Lower leg skin (tissue), 4 donors: ENCODE measurements around the gene PCDHGA10. TPM values are rescaled to one million over a fixed set of nuclear protein-coding genes. Genes with fewer than 3 reads are reported as not detected.
"Not testable (repeated sequence)": the region's sequence is repeated elsewhere in the genome, so short reads cannot be mapped to it uniquely, and the experiment has no call there.

ENCODE experiments used
- DNase-seq, 2 donors: peaks; one replicate each; pipeline ENCODE4 v3.0.0-alpha.2; 2019; ENCODE audit warnings: low spot score in 2 of 2
- H3K4me3 ChIP-seq: fragments of 200-600 bp; sonication (generic); 2 replicates; pipeline ENCODE4 v1.5.1; 2017; ENCODE audit warnings: mild to moderate bottlenecking, low read depth; ENCODE audit not compliant: poor library complexity, severe bottlenecking
- POLR2A ChIP-seq, 2 donors: fragments of 450-650 bp; IDR thresholded peaks; one replicate each; pipeline ENCODE4 v1.6.1; 2016 to 2017; ENCODE audit warnings: antibody characterized with exemption in 2 of 2, mild to moderate bottlenecking in 1 of 2, moderate library complexity in 1 of 2
- WGBS, 2 donors: methylation state at CpG; one replicate each; pipeline ENCODE4 v1.1.5; 2018; 5-methylcytosine and 5-hydroxymethylcytosine counted together
- intact Hi-C: fragments of 100-400 bp; cut with DNase I; formaldehyde crosslinking; loops from one replicate; pipeline ENCODE4 v1.15.0; 2023; ENCODE audit warnings: low total_unique reads
- total RNA-seq, 4 donors: library from RNA; depleted of rRNA; stranded (reverse); fragments of >200 nt; gene quantifications; one replicate each; pipeline ENCODE4 v1.1.0, GENCODE V29; 2016
- TF ChIP-seq, protein P1 (sequence below), 3 donors: fragments of 450-650 bp; IDR thresholded peaks; one replicate each; pipeline ENCODE4 v1.5.1; 2016; ENCODE audit warnings: antibody characterized with exemption in 3 of 3, mild to moderate bottlenecking in 3 of 3, moderate library complexity in 2 of 3

Gene PCDHGA10
- total RNA-seq, 4 donors from 2014 or later: 6.8 to 11.7 (median 8.3) TPM

DNA sequence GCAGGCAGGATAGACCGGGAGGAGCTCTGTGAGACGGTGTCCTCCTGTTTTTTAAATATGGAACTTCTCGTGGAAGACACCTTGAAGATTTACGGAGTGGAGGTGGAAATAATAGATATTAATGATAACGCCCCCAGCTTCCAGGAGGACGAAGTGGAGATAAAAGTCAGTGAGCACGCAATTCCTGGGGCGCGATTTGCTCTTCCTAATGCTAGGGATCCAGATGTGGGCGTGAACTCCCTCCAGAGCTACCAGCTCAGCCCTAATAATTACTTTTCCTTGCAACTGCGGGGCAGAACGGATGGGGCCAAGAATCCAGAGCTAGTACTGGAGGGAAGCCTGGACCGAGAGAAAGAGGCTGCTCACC is 8.7 kb downstream of the PCDHGA10 start:
- DNase-seq: no peak
- TF ChIP-seq POLR2A (IDR thresholded peaks at IDR 0.05): no peak
- 12% methylated on average over 13 of the region's 13 CpGs for WGBS, 2 donors
- intact Hi-C loops: no loop called here
- no peak overlapping the region for H3K4me3 ChIP-seq

DNA sequence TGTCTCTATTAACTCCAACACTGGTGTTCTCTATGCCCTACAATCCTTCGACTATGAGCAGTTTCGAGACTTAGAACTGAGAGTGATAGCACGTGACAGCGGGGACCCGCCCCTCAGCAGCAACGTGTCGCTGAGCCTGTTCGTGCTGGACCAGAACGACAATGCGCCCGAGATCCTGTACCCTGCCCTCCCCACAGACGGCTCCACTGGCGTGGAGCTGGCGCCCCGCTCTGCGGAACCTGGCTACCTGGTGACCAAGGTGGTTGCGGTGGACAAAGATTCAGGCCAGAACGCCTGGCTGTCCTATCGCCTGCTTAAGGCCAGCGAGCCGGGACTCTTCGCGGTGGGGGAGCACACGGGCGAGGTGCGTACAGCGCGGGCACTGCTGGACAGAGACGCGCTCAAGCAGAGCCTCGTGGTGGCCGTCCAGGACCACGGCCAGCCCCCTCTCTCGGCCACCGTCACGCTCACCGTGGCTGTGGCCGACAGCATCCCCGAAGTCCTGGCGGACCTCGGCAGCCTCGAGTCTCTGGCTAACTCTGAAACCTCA is 10.0 kb downstream of the PCDHGA10 start:
- DNase-seq: no peak
- intact Hi-C loops: no loop called here
- H3K4me3 ChIP-seq: no peak overlapping the region
- WGBS, 2 donors: 14 to 23% methylated on average over 6 to 26 of the region's 42 CpGs
- TF ChIP-seq, protein P1, sequence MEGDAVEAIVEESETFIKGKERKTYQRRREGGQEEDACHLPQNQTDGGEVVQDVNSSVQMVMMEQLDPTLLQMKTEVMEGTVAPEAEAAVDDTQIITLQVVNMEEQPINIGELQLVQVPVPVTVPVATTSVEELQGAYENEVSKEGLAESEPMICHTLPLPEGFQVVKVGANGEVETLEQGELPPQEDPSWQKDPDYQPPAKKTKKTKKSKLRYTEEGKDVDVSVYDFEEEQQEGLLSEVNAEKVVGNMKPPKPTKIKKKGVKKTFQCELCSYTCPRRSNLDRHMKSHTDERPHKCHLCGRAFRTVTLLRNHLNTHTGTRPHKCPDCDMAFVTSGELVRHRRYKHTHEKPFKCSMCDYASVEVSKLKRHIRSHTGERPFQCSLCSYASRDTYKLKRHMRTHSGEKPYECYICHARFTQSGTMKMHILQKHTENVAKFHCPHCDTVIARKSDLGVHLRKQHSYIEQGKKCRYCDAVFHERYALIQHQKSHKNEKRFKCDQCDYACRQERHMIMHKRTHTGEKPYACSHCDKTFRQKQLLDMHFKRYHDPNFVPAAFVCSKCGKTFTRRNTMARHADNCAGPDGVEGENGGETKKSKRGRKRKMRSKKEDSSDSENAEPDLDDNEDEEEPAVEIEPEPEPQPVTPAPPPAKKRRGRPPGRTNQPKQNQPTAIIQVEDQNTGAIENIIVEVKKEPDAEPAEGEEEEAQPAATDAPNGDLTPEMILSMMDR (IDR thresholded peaks at IDR 0.05): no peak
- no peak for TF ChIP-seq POLR2A (IDR thresholded peaks at IDR 0.05)

DNA sequence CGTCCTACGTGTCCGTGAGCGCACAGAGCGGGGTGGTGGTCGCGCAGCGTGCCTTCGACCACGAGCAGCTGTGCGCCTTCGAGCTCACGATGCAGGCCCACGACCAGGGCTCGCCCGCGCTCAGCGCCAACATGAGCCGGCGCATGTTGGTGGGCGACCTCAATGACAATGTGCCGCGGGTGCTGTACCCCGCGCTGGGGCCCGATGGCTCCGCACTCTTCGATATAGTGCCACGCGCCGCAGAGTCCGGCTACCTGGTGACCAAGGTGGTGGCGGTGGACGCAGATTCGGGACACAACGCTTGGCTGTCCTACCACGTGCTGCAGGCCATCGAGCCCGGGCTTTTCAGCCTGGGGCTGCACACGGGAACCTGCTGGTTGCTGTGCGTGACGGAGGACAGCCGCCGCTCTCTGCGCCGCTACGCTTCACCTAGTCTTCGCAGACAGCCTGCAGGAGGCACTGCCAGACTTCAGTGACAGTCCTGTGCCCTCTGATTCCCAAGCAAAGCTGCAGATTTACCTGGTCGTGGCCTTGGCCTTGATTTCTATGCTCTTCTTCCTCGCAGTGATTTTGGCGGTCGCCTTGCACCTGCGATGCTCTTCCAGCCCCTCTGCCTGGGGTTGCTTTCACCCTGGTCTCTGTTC is 15.1 kb downstream of the PCDHGA10 start:
- DNase-seq: no peak
- no peak for TF ChIP-seq POLR2A (IDR thresholded peaks at IDR 0.05)
- TF ChIP-seq, protein P1 (IDR thresholded peaks at IDR 0.05): no peak
- 46 to 47% methylated on average over 44 to 53 of the region's 53 CpGs for WGBS, 2 donors
- H3K4me3 ChIP-seq: no peak overlapping the region
- intact Hi-C loops: no loop called here

DNA sequence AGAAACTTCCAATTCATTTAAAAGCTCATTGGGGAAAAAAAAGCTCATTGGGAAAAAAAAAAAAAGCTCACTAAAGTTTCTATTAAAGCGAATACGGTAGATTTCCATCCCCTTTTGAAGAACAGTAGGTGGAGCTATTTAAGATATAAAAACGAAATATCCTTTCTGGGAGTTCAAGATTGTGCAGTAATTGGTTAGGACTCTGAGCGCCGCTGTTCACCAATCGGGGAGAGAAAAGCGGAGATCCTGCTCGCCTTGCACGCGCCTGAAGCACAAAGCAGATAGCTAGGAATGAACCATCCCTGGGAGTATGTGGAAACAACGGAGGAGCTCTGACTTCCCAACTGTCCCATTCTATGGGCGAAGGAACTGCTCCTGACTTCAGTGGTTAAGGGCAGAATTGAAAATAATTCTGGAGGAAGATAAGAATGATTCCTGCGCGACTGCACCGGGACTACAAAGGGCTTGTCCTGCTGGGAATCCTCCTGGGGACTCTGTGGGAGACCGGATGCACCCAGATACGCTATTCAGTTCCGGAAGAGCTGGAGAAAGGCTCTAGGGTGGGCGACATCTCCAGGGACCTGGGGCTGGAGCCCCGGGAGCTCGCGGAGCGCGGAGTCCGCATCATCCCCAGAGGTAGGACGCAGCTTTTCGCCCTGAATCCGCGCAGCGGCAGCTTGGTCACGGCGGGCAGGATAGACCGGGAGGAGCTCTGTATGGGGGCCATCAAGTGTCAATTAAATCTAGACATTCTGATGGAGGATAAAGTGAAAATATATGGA is 17.7 kb downstream of the PCDHGA10 start, which contains the start of gene PCDHGA12:
Gene PCDHGA12, plus strand, starts transcription at position 176 of the 782 bp plus-strand sequence. Its CDS starts 253 bp downstream, at position 429.
- DNase-seq: no peak
- H3K4me3 ChIP-seq: no peak within 1 kb of the TSS
- WGBS, 2 donors: 11 to 14% methylated on average over 32 to 33 of the region's 33 CpGs
- intact Hi-C loops: no loop called here
- TF ChIP-seq, protein P1 (IDR thresholded peaks at IDR 0.05): no peak
- no peak for TF ChIP-seq POLR2A (IDR thresholded peaks at IDR 0.05)

DNA sequence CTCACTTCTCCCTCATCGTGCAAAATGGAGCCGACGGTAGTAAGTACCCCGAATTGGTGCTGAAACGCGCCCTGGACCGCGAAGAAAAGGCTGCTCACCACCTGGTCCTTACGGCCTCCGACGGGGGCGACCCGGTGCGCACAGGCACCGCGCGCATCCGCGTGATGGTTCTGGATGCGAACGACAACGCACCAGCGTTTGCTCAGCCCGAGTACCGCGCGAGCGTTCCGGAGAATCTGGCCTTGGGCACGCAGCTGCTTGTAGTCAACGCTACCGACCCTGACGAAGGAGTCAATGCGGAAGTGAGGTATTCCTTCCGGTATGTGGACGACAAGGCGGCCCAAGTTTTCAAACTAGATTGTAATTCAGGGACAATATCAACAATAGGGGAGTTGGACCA is 18.5 kb downstream of the PCDHGA10 start:
- no peak for DNase-seq
- intact Hi-C loops: no loop called here
- 19 to 23% methylated on average over 37 of the region's 37 CpGs for WGBS, 2 donors
- TF ChIP-seq, protein P1 (IDR thresholded peaks at IDR 0.05): no peak
- TF ChIP-seq POLR2A (IDR thresholded peaks at IDR 0.05): no peak
- no peak overlapping the region for H3K4me3 ChIP-seq

DNA sequence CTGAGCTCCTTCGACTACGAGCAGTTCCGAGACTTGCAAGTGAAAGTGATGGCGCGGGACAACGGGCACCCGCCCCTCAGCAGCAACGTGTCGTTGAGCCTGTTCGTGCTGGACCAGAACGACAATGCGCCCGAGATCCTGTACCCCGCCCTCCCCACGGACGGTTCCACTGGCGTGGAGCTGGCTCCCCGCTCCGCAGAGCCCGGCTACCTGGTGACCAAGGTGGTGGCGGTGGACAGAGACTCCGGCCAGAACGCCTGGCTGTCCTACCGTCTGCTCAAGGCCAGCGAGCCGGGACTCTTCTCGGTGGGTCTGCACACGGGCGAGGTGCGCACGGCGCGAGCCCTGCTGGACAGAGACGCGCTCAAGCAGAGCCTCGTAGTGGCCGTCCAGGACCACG is 19.5 kb downstream of the PCDHGA10 start:
- intact Hi-C loops, H3K4me3 ChIP-seq, DNase-seq: not testable (repeated sequence)
- 31 to 35% methylated on average over 18 to 19 of the region's 38 CpGs for WGBS, 2 donors

DNA sequence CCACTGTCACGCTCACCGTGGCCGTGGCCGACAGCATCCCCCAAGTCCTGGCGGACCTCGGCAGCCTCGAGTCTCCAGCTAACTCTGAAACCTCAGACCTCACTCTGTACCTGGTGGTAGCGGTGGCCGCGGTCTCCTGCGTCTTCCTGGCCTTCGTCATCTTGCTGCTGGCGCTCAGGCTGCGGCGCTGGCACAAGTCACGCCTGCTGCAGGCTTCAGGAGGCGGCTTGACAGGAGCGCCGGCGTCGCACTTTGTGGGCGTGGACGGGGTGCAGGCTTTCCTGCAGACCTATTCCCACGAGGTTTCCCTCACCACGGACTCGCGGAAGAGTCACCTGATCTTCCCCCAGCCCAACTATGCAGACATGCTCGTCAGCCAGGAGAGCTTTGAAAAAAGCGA is 19.9 kb downstream of the PCDHGA10 start:
- DNase-seq, H3K4me3 ChIP-seq, intact Hi-C loops: not testable (repeated sequence)
- 27 to 28% methylated on average over 25 to 27 of the region's 29 CpGs for WGBS, 2 donors
